Panc1 (cell line): ENCODE measurements around the gene APOL4. TPM values are rescaled to one million over a fixed set of nuclear protein-coding genes. Genes with fewer than 3 reads are reported as not detected.

Experiments
- ATAC-seq: fragments of 200-7000 bp; cut with Tn5 transposase; 2 replicates; pipeline ENCODE4 v1.9.1; 2020; ENCODE audit warnings: mild to moderate bottlenecking, moderate library complexity
- BruUV-seq: library from RNA; stranded (reverse); fragments of 400-500 nt; replicated peaks from 2 replicates; lab custom pipeline; 2021; lab: Mats Ljungman, UMichigan
- CTCF ChIA-PET: fragments of 300-600 bp; sonication (Branson Sonifier 250); formaldehyde crosslinking; loops from one replicate; lab custom pipeline; 2022; ENCODE audit warnings: antibody characterized with exemption; lab: Charles Lee
- POLR2A ChIA-PET: fragments of 300-600 bp; sonication (Branson Sonifier 250); formaldehyde crosslinking; loops from one replicate; lab custom pipeline; 2022; ENCODE audit warnings: antibody characterized with exemption; lab: Charles Lee
- DNase-seq: peaks from one replicate; pipeline ENCODE4 v3.0.0-alpha.2; 2010; ENCODE audit warnings: low read depth, low spot score
- H3K27ac ChIP-seq: 2 replicates; pipeline ENCODE4 v1.5.1; 2011; ENCODE audit warnings: mild to moderate bottlenecking, low read length, inconsistent platforms
- H3K27me3 ChIP-seq: fragments of 200-500 bp; sonication (Bioruptor generic); 2 replicates; pipeline ENCODE4 v1.6.0; 2014; ENCODE audit warnings: low read length, inconsistent platforms; ENCODE audit not compliant: control insufficient read depth, insufficient read depth
- H3K36me3 ChIP-seq: fragments of 200-500 bp; sonication (Bioruptor generic); 2 replicates; pipeline ENCODE4 v1.5.1; 2014; ENCODE audit warnings: inconsistent platforms, mild to moderate bottlenecking, low read length, moderate library complexity; ENCODE audit not compliant: control insufficient read depth, insufficient read depth
- H3K4me1 ChIP-seq: 2 replicates; pipeline ENCODE4 v1.5.1; 2011; ENCODE audit warnings: inconsistent platforms, mild to moderate bottlenecking, low read length, moderate library complexity; ENCODE audit not compliant: control insufficient read depth, insufficient read depth
- H3K4me3 ChIP-seq, 2 experiments: 2 replicates each; pipeline ENCODE4 v1.5.1; 2011 to 2012; ENCODE audit warnings: low read depth in 2 of 2, low read length in 2 of 2, mild to moderate bottlenecking in 2 of 2, inconsistent platforms in 1 of 2, moderate library complexity in 1 of 2
- H3K9me3 ChIP-seq: fragments of 200-500 bp; sonication (Bioruptor generic); 2 replicates; pipeline ENCODE4 v1.5.1; 2014; ENCODE audit warnings: low read depth, mild to moderate bottlenecking, inconsistent platforms, low read length, moderate library complexity; ENCODE audit not compliant: control insufficient read depth, insufficient read depth
- POLR2AphosphoS5 ChIP-seq: IDR thresholded peaks from 2 replicates; pipeline ENCODE4 v1.6.1; 2012; ENCODE audit warnings: mild to moderate bottlenecking, low read depth, low read length, moderate library complexity
- SIN3A ChIP-seq: IDR thresholded peaks from 2 replicates; pipeline ENCODE4 v1.6.1; 2012; ENCODE audit warnings: low read depth, mild to moderate bottlenecking, low read length, moderate library complexity, borderline replicate concordance; ENCODE audit not compliant: insufficient read depth
- TCF7L2 ChIP-seq: IDR thresholded peaks from 2 replicates; pipeline ENCODE4 v1.6.1; 2011; ENCODE audit warnings: mild to moderate bottlenecking, low read depth, low read length, inconsistent platforms
- in situ Hi-C: cut with HindIII; loops from 2 replicates; pipeline ENCODE4 v1.10.0; 2016; ENCODE audit warnings: low sequenced_read_pairs, low pct_unique_long_range_greater_than_20kb
- intact Hi-C: fragments of 100-400 bp; cut with micrococcal nuclease; formaldehyde crosslinking; loops from one replicate; pipeline ENCODE4 v1.10.0; 2022; ENCODE audit not compliant: unreplicated experiment
- total RNA-seq: library from RNA; stranded (reverse); gene quantifications from one replicate; pipeline ENCODE4 v1.2.1, GENCODE V29; 2021; ENCODE audit not compliant: unreplicated experiment
- TF ChIP-seq, protein P1 (sequence below), 2 experiments: IDR thresholded peaks; 2 replicates each; pipeline ENCODE4 v1.6.1; 2011 to 2012; ENCODE audit warnings: low read depth in 2 of 2, control low read depth in 1 of 2, low read length in 1 of 2, mild to moderate bottlenecking in 1 of 2, moderate library complexity in 1 of 2; ENCODE audit not compliant: insufficient read depth in 1 of 2
- TF ChIP-seq, protein P2 (sequence below): fragments of 450-650 bp; IDR thresholded peaks from 2 replicates; pipeline ENCODE4 v1.5.1; 2017; ENCODE audit warnings: mild to moderate bottlenecking

Gene APOL4
- total RNA-seq, 1 experiment from 2014 or later, result not detected

DNA sequence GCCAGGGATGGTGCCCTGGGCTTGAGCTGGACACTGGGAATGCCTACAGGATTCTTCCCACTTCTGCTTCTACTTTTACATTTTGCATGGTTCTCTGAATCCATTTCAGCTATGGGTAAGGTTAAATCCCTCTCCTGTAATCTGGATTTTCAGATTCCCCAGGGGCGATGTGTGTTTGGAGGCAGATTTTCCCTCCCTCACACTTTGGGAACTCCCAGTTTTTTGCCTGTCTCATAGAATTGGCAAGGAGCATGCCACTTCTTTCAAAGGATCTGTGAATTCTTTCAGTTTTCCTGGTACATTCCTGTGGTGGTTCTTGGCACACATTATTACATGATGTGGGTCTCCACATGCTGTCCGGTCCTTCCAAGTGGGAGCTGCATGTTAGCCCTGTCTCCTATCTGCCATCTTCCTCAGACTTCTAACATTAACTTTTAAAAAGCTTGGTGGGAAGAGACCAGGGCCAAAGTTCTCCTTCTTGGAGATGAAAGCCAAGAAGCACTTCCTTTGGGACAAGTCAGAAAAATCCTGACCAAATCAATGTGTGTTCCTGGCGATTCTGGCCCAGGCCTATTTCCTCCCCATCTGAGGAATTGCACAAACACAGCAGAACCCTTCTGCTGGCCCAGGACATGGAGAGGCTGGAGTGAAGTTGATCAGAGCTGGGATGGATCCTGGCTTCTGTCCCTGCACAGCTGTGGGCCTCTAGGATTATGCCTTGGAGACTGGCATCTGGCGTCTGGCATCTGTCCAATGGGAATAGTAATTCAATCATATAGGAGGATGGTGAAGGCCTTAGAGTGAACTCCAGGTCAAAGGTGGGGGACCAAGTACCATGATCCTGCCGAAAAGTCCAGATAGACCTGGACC lies 43.1 kb upstream of the APOL4 start:
- TF ChIP-seq, protein P1, sequence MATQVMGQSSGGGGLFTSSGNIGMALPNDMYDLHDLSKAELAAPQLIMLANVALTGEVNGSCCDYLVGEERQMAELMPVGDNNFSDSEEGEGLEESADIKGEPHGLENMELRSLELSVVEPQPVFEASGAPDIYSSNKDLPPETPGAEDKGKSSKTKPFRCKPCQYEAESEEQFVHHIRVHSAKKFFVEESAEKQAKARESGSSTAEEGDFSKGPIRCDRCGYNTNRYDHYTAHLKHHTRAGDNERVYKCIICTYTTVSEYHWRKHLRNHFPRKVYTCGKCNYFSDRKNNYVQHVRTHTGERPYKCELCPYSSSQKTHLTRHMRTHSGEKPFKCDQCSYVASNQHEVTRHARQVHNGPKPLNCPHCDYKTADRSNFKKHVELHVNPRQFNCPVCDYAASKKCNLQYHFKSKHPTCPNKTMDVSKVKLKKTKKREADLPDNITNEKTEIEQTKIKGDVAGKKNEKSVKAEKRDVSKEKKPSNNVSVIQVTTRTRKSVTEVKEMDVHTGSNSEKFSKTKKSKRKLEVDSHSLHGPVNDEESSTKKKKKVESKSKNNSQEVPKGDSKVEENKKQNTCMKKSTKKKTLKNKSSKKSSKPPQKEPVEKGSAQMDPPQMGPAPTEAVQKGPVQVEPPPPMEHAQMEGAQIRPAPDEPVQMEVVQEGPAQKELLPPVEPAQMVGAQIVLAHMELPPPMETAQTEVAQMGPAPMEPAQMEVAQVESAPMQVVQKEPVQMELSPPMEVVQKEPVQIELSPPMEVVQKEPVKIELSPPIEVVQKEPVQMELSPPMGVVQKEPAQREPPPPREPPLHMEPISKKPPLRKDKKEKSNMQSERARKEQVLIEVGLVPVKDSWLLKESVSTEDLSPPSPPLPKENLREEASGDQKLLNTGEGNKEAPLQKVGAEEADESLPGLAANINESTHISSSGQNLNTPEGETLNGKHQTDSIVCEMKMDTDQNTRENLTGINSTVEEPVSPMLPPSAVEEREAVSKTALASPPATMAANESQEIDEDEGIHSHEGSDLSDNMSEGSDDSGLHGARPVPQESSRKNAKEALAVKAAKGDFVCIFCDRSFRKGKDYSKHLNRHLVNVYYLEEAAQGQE (IDR thresholded peaks at IDR 0.05; ENCODE audit: insufficient read depth in 1 of 2, low read depth in 2 of 2, low read length in 1 of 2), result no peak
- TF ChIP-seq, protein P2, sequence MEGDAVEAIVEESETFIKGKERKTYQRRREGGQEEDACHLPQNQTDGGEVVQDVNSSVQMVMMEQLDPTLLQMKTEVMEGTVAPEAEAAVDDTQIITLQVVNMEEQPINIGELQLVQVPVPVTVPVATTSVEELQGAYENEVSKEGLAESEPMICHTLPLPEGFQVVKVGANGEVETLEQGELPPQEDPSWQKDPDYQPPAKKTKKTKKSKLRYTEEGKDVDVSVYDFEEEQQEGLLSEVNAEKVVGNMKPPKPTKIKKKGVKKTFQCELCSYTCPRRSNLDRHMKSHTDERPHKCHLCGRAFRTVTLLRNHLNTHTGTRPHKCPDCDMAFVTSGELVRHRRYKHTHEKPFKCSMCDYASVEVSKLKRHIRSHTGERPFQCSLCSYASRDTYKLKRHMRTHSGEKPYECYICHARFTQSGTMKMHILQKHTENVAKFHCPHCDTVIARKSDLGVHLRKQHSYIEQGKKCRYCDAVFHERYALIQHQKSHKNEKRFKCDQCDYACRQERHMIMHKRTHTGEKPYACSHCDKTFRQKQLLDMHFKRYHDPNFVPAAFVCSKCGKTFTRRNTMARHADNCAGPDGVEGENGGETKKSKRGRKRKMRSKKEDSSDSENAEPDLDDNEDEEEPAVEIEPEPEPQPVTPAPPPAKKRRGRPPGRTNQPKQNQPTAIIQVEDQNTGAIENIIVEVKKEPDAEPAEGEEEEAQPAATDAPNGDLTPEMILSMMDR, result no peak
- TF ChIP-seq POLR2AphosphoS5 (no peak), SIN3A (no peak)
- Histone ChIP-seq H3K9me3 (no peaks in the 10 kb centered on the region), H3K27ac (no peak overlapping the region), H3K27me3 (no peaks in the 10 kb centered on the region), H3K4me1 (0 out of 2 replicates have a peak, but pooled peaks cover 2% of the 10 kb centered on the region), H3K4me3 (no peak overlapping the region), H3K36me3 (no peaks in the 10 kb centered on the region)
- ATAC-seq, result no peak
- no TSS peak for BruUV-seq
- no peak for DNase-seq
- in situ Hi-C loops, result no loop called here
- POLR2A ChIA-PET, result no interaction called here
- intact Hi-C loops, result no loop called here
- CTCF ChIA-PET, result no interaction called here

DNA sequence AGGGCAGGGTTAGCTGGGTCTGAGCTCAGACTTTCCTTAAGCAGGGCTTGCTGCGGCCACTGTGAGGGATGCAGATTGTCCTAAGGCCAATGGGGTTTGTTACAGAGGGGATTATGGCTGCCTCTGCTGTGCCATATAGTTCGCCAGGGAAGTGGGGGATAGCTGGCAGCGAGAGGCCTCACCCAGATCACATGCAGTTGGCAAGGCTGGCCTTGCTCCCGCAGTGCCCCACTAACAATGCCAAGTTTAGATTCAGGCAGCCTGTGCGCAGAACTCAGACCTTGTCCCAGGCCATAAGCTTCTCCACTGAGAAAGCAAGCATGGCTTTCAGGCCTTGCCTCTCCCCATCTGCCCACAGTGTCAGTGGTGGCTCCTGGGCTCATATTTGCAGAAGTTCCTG lies 42.4 kb upstream of the APOL4 start:
- DNase-seq, result no peak
- in situ Hi-C loops (no loop called here), intact Hi-C loops (no loop called here)
- no TSS peak for BruUV-seq
- Histone ChIP-seq H3K27ac (no peak overlapping the region), H3K36me3 (no peaks in the 10 kb centered on the region), H3K4me1 (0 out of 2 replicates have a peak, but pooled peaks cover 3% of the 10 kb centered on the region), H3K4me3 (no peak overlapping the region), H3K27me3 (no peaks in the 10 kb centered on the region), H3K9me3 (no peaks in the 10 kb centered on the region)
- ATAC-seq, result no peak
- ChIA-PET CTCF (no interaction called here), POLR2A (no interaction called here)
- TF ChIP-seq SIN3A (no peak), TCF7L2 (no peak), POLR2AphosphoS5 (no peak)
- TF ChIP-seq, protein P2, result no peak
- TF ChIP-seq, protein P1 (IDR thresholded peaks at IDR 0.05; ENCODE audit: insufficient read depth in 1 of 2, low read depth in 2 of 2, low read length in 1 of 2), result no peak
